Smooth muscle cell (in vitro differentiated cells): Measurements from ENCODE around the gene ENTR1. TPM values are rescaled to one million over a fixed set of nuclear protein-coding genes. Genes with fewer than 3 reads are reported as not detected.

Experiments
- DNase-seq: peaks from one replicate; lab custom pipeline; 2025; ENCODE audit not compliant: unreplicated experiment; lab: John Stamatoyannopoulos, UW
- H2AFZ ChIP-seq: fragments of 200-600 bp; sonication (generic); 2 replicates; pipeline ENCODE4 v1.6.0; 2016; ENCODE audit warnings: antibody characterized with exemption, low read depth, mild to moderate bottlenecking
- H3F3A ChIP-seq: fragments of 200-600 bp; sonication (generic); 2 replicates; pipeline ENCODE4 v1.6.0; 2017; ENCODE audit warnings: antibody characterized with exemption, low read depth
- H3K27ac ChIP-seq: fragments of 200-600 bp; sonication (generic); 2 replicates; pipeline ENCODE4 v1.5.1; 2016; ENCODE audit warnings: low read depth, mild to moderate bottlenecking
- H3K27me3 ChIP-seq: fragments of 200-600 bp; sonication (generic); 2 replicates; pipeline ENCODE4 v1.6.1; 2016; ENCODE audit warnings: low read depth, mild to moderate bottlenecking
- H3K36me3 ChIP-seq: fragments of 200-600 bp; sonication (generic); 2 replicates; pipeline ENCODE4 v1.5.1; 2016; ENCODE audit warnings: low read depth
- H3K4me1 ChIP-seq: fragments of 200-600 bp; sonication (generic); 2 replicates; pipeline ENCODE4 v1.5.1; 2016; ENCODE audit warnings: low read depth
- H3K4me2 ChIP-seq: fragments of 200-600 bp; sonication (generic); 2 replicates; pipeline ENCODE4 v1.6.0; 2016; ENCODE audit warnings: mild to moderate bottlenecking
- H3K4me3 ChIP-seq: fragments of 200-600 bp; sonication (generic); 2 replicates; pipeline ENCODE4 v1.5.1; 2016; ENCODE audit warnings: mild to moderate bottlenecking
- H3K79me2 ChIP-seq: fragments of 200-600 bp; sonication (generic); 2 replicates; pipeline ENCODE4 v1.6.0; 2016; ENCODE audit warnings: low read depth, mild to moderate bottlenecking
- H3K9ac ChIP-seq: fragments of 200-600 bp; sonication (generic); 2 replicates; pipeline ENCODE4 v1.6.0; 2016; ENCODE audit warnings: low read depth
- H3K9me3 ChIP-seq: fragments of 200-600 bp; sonication (generic); replicated peaks from 2 replicates; pipeline ENCODE4 v1.5.1; 2016; ENCODE audit warnings: low read depth
- H4K20me1 ChIP-seq: fragments of 200-600 bp; sonication (generic); 2 replicates; pipeline ENCODE4 v1.6.0; 2016; ENCODE audit warnings: low read depth
- WGBS: methylation state at CpG from one replicate; pipeline ENCODE4 v1.1.7; 2016; ENCODE audit warnings: low lambda C conversion rate; 5-methylcytosine and 5-hydroxymethylcytosine counted together
- polyA plus RNA-seq: library from polyadenylated mRNA; unstranded; fragments of >200 nt; fragmentation: Nextera tagmentation; extraction: Ambion mirVana; gene quantifications from 2 replicates; pipeline ENCODE4 v1.2.1, GENCODE V29; 2016
- total RNA-seq: library from RNA; depleted of rRNA; stranded (reverse); fragments of >200 nt; gene quantifications from 2 replicates; pipeline ENCODE4 v1.2.3, GENCODE V29; 2014
- TF ChIP-seq, protein P1 (sequence below): fragments of 200-600 bp; sonication (generic); IDR thresholded peaks from 2 replicates; pipeline ENCODE4 v1.5.1; 2017; ENCODE audit warnings: borderline replicate concordance, mild to moderate bottlenecking, antibody characterized with exemption; ENCODE audit not compliant: insufficient read depth, poor library complexity, severe bottlenecking

ENTR1 gene
- total and polyA plus RNA-seq, 2 experiments from 2014 or later: 25.4 to 28.9 TPM

DNA sequence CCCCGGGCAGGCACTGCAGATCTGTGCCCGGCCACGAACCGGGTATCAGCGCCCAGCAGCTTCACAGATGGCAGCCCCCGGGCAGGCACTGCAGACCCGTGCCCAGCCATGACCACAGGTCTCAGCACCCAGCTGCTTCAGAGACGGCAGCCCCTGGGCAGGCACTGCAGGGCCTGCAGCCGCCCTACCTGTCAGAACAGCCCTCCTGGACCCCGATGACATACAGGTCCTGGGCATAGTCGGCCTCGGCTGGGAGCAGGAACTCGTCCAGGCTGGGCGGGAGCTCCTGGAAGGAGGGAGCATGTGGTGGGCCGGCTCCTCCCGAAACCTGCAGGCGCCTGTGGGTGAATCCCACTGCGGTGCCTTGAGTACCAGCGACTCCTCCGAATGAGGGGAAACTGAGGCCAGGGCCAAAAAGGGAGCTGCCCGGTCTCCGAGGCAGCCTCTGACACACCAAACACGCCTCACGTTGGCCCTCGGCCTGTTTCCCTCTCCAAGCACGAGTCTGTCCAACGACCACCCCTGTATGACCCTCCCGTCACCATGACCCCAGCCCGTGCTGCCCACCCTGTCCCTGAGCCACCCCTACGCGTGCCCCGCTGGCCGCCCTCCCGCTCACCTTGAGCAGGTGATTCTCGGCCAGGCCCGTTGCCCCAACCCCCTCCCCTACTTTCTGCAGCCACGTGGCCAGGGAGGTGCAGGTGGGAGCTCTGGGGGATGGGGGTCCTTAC, 23.6 kb upstream of the ENTR1 start:
- Histone ChIP-seq H3F3A (no peaks in the 10 kb centered on the region), H3K9ac (no peak overlapping the region), H2AFZ (no peak overlapping the region), H3K9me3 (no peaks in the 10 kb centered on the region), H3K4me3 (no peak overlapping the region), H3K79me2 (peaks cover 35% of the 10 kb centered on the region), H4K20me1 (peaks cover 65% of the 10 kb centered on the region), H3K4me1 (peaks cover 7% of the 10 kb centered on the region), H3K27me3 (no peaks in the 10 kb centered on the region), H3K27ac (no peak overlapping the region), H3K4me2 (no peak overlapping the region), H3K36me3 (no peaks in the 10 kb centered on the region)
- TF ChIP-seq, protein P1, sequence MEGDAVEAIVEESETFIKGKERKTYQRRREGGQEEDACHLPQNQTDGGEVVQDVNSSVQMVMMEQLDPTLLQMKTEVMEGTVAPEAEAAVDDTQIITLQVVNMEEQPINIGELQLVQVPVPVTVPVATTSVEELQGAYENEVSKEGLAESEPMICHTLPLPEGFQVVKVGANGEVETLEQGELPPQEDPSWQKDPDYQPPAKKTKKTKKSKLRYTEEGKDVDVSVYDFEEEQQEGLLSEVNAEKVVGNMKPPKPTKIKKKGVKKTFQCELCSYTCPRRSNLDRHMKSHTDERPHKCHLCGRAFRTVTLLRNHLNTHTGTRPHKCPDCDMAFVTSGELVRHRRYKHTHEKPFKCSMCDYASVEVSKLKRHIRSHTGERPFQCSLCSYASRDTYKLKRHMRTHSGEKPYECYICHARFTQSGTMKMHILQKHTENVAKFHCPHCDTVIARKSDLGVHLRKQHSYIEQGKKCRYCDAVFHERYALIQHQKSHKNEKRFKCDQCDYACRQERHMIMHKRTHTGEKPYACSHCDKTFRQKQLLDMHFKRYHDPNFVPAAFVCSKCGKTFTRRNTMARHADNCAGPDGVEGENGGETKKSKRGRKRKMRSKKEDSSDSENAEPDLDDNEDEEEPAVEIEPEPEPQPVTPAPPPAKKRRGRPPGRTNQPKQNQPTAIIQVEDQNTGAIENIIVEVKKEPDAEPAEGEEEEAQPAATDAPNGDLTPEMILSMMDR: no peak
- DNase-seq: no peak
- 98% methylated on average over 36 of the region's 37 CpGs for WGBS

GRCh38 chr9:136433043-136433715, 22.8 kb upstream of the ENTR1 start:
- Histone ChIP-seq H3K4me3 (no peak overlapping the region), H3K9ac (no peak overlapping the region), H3K4me2 (no peak overlapping the region), H3K27ac (no peak overlapping the region), H3K36me3 (no peaks in the 10 kb centered on the region), H3K79me2 (peaks cover 27% of the 10 kb centered on the region), H3K9me3 (no peaks in the 10 kb centered on the region), H4K20me1 (peaks cover 57% of the 10 kb centered on the region), H3K4me1 (peaks cover 4% of the 10 kb centered on the region), H3F3A (no peaks in the 10 kb centered on the region), H3K27me3 (no peaks in the 10 kb centered on the region), H2AFZ (no peak overlapping the region)
- WGBS: 96% methylated on average over 36 of the region's 36 CpGs
- no peak for DNase-seq
- TF ChIP-seq, protein P1: no peak

DNA sequence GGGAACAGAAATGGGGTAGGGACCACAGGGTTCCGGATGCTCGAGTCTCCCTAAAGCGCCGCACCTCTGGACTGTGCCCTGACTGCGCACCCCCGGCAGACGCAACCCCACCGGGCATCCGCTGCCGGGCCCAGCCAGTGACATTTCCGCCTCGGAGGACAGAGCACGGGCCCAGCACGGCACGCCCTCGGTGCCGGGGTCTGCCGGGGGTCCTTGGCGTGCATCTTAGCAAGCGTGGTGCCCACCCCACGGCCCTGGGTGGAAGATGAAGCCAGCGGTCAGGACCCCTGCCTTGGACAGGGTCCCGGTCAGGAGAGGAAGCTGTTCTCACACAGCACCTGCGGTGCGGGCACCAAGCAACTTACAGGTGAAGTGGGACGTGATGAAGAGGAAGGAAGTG, 22.2 kb upstream of the ENTR1 start:
- peaks cover 21% of the 10 kb centered on the region for H3K79me2 ChIP-seq
- H3K27ac ChIP-seq: no peak overlapping the region
- H3K4me1 ChIP-seq: no peaks in the 10 kb centered on the region
- H3K27me3 ChIP-seq: no peaks in the 10 kb centered on the region
- no peak for DNase-seq
- 98% methylated on average over 26 of the region's 26 CpGs for WGBS
- no peaks in the 10 kb centered on the region for H3K36me3 ChIP-seq
- H4K20me1 ChIP-seq: peaks cover 51% of the 10 kb centered on the region
- TF ChIP-seq, protein P1: no peak
- no peak overlapping the region for H3K4me3 ChIP-seq
- no peaks in the 10 kb centered on the region for H3F3A ChIP-seq
- H3K4me2 ChIP-seq: no peak overlapping the region
- no peak overlapping the region for H3K9ac ChIP-seq
- H3K9me3 ChIP-seq: no peaks in the 10 kb centered on the region
- H2AFZ ChIP-seq: no peak overlapping the region
